Activated CD4-positive, alpha-beta T cell treated with anti-CD3 and anti-CD28 coated beads for 36 hours (primary cell): ENCODE data around the gene SAFB. TPM values are rescaled to one million over a fixed set of nuclear protein-coding genes. Genes with fewer than 3 reads are reported as not detected.
A peak's percentile ranks its signal among the peaks of the same experiment; 100 is the strongest.

Source experiments
- ATAC-seq: fragments of 200-7000 bp; cut with Tn5 transposase; one replicate; pipeline ENCODE4 v1.10.0; 2021; ENCODE audit warnings: mild to moderate bottlenecking, moderate library complexity
- CTCF ChIA-PET: fragments of 350-600 bp; sonication (Branson Sonifier 250); formaldehyde crosslinking; loops from one replicate; lab custom pipeline; 2021; ENCODE audit warnings: antibody characterized with exemption; lab: Charles Lee
- POLR2A ChIA-PET: fragments of 350-600 bp; sonication (Branson Sonifier 250); formaldehyde crosslinking; loops from one replicate; lab custom pipeline; 2021; ENCODE audit warnings: antibody characterized with exemption, inconsistent platforms; lab: Charles Lee
- DNase-seq: peaks from one replicate; pipeline ENCODE4 v3.0.0-alpha.2; 2020
- H3K27ac Mint-ChIP-seq: one replicate; pipeline ENCODE4 v1.8.0; 2021; ENCODE audit warnings: mixed read lengths
- H3K27me3 Mint-ChIP-seq: one replicate; pipeline ENCODE4 v1.8.0; 2021; ENCODE audit warnings: mixed read lengths
- H3K36me3 Mint-ChIP-seq: one replicate; pipeline ENCODE4 v1.8.0; 2021; ENCODE audit warnings: low read depth, mixed read lengths
- H3K4me1 Mint-ChIP-seq: one replicate; pipeline ENCODE4 v1.8.0; 2021; ENCODE audit warnings: mixed read lengths
- H3K4me3 Mint-ChIP-seq: one replicate; pipeline ENCODE4 v1.8.0; 2021; ENCODE audit warnings: mild to moderate bottlenecking, moderate library complexity, mixed read lengths
- H3K9me3 Mint-ChIP-seq: one replicate; pipeline ENCODE4 v1.8.0; 2021; ENCODE audit warnings: low read depth, mixed read lengths
- intact Hi-C, 2 experiments: fragments of 100-400 bp; cut with DNase I in 1 of 2; cut with micrococcal nuclease in 1 of 2; formaldehyde crosslinking; loops; one replicate each; pipeline versions ENCODE4 v1.14.2 to v1.15.1; 2022 to 2024; cut with DNase I, micrococcal nuclease
- total RNA-seq, 2 experiments: library from RNA; stranded (reverse); gene quantifications; one replicate each; pipeline ENCODE4 v1.2.3, GENCODE V29; 2021

The SAFB gene
- total RNA-seq, 2 experiments from 2014 or later, result 100 to 118 TPM

- H3K27ac Mint-ChIP-seq, result peak overlapping the region; percentile 86
- no peaks in the 10 kb centered on the region for H3K9me3 Mint-ChIP-seq
- ChIA-PET POLR2A (interaction anchor here (0.6 to 1.3 kb wide), 4 partner anchors 14 to 33 kb away, joined by 3 to 7 read pairs (median 4); no protein-coding TSS in a partner anchor), CTCF (interaction anchor here (0.6 kb wide), 1 partner anchor 76 kb away, joined by 3 read pairs; no protein-coding TSS in a partner anchor)
- H3K36me3 Mint-ChIP-seq, result peaks cover 57% of the 10 kb centered on the region
- intact Hi-C loops, result no loop called here
- ATAC-seq (no peak), DNase-seq (peak; percentile 45)
- peak overlapping the region; percentile 100 for H3K4me3 Mint-ChIP-seq
- H3K4me1 Mint-ChIP-seq, result peaks cover 16% of the 10 kb centered on the region
- H3K27me3 Mint-ChIP-seq, result no peaks in the 10 kb centered on the region
Observed at GRCh38 chr19:5693195-5694166, 70.6 kb downstream of the SAFB start.

- Mint-ChIP-seq H3K27ac (peak overlapping the region; percentile 31), H3K27me3 (no peaks in the 10 kb centered on the region), H3K36me3 (peaks cover 60% of the 10 kb centered on the region), H3K9me3 (no peaks in the 10 kb centered on the region), H3K4me3 (peak overlapping the region; percentile 36), H3K4me1 (peaks cover 13% of the 10 kb centered on the region)
- DNase-seq (no peak), ATAC-seq (no peak)
- ChIA-PET CTCF (no interaction called here), POLR2A (interaction anchor here (1.1 to 1.3 kb wide), 2 partner anchors 15 to 24 kb away, joined by 3 to 7 read pairs; no protein-coding TSS in a partner anchor)
- intact Hi-C loops, result no loop called here
Observed at GRCh38 chr19:5694167-5694955, 71.5 kb downstream of the SAFB start.

- Mint-ChIP-seq H3K4me1 (peaks cover 9% of the 10 kb centered on the region), H3K9me3 (no peaks in the 10 kb centered on the region), H3K27me3 (no peaks in the 10 kb centered on the region), H3K27ac (no peak overlapping the region), H3K36me3 (peaks cover 60% of the 10 kb centered on the region), H3K4me3 (peak overlapping the region; percentile 36)
- intact Hi-C loops, result no loop called here
- POLR2A ChIA-PET, result interaction anchor here (1.1 kb wide), 1 partner anchor 23 kb away, joined by 7 read pairs; no protein-coding TSS in a partner anchor
- ATAC-seq (no peak), DNase-seq (no peak)
- CTCF ChIA-PET, result no interaction called here
Observed at GRCh38 chr19:5694956-5695648, 72.2 kb downstream of the SAFB start.

GRCh38 chr19:5695649-5696195, 72.8 kb downstream of the SAFB start:
- intact Hi-C loops, result no loop called here
- POLR2A ChIA-PET, result interaction anchor here (1.1 kb wide), 1 partner anchor 23 kb away, joined by 7 read pairs; no protein-coding TSS in a partner anchor
- H3K4me1 Mint-ChIP-seq, result peaks cover 9% of the 10 kb centered on the region
- H3K4me3 Mint-ChIP-seq, result no peak overlapping the region
- CTCF ChIA-PET, result no interaction called here
- peaks cover 58% of the 10 kb centered on the region for H3K36me3 Mint-ChIP-seq
- no peak for DNase-seq
- no peaks in the 10 kb centered on the region for H3K27me3 Mint-ChIP-seq
- no peak for ATAC-seq
- H3K9me3 Mint-ChIP-seq, result no peaks in the 10 kb centered on the region
- no peak overlapping the region for H3K27ac Mint-ChIP-seq

- no peak overlapping the region for H3K27ac Mint-ChIP-seq
- no peak overlapping the region for H3K4me3 Mint-ChIP-seq
- no peaks in the 10 kb centered on the region for H3K27me3 Mint-ChIP-seq
- ChIA-PET CTCF (no interaction called here), POLR2A (interaction anchor here (1.1 kb wide), 1 partner anchor 22 kb away, joined by 7 read pairs; no protein-coding TSS in a partner anchor)
- DNase-seq, result no peak
- ATAC-seq, result no peak
- H3K36me3 Mint-ChIP-seq, result peaks cover 58% of the 10 kb centered on the region
- H3K4me1 Mint-ChIP-seq, result peaks cover 9% of the 10 kb centered on the region
- intact Hi-C loops, result no loop called here
- H3K9me3 Mint-ChIP-seq, result no peaks in the 10 kb centered on the region
Observed at GRCh38 chr19:5696196-5697021, 73.5 kb downstream of the SAFB start.

- DNase-seq, result no peak
- Mint-ChIP-seq H3K9me3 (no peaks in the 10 kb centered on the region), H3K4me3 (no peak overlapping the region), H3K27ac (no peak overlapping the region), H3K4me1 (peaks cover 5% of the 10 kb centered on the region), H3K36me3 (peaks cover 53% of the 10 kb centered on the region), H3K27me3 (no peaks in the 10 kb centered on the region)
- ATAC-seq, result no peak
- POLR2A ChIA-PET, result no interaction called here
- CTCF ChIA-PET, result interaction anchor here (1.0 kb wide), 1 partner anchor 17 kb away, joined by 3 read pairs; no protein-coding TSS in a partner anchor
- intact Hi-C loops, result no loop called here
Observed at GRCh38 chr19:5697022-5697889, 74.4 kb downstream of the SAFB start.

GRCh38 chr19:5697890-5698634, 75.2 kb downstream of the SAFB start:
- intact Hi-C loops, result no loop called here
- H3K27ac Mint-ChIP-seq, result no peak overlapping the region
- DNase-seq, result no peak
- H3K4me1 Mint-ChIP-seq, result no peaks in the 10 kb centered on the region
- H3K9me3 Mint-ChIP-seq, result no peaks in the 10 kb centered on the region
- H3K36me3 Mint-ChIP-seq, result peaks cover 46% of the 10 kb centered on the region
- ChIA-PET CTCF (interaction anchor here (1.0 to 2.0 kb wide), 2 partner anchors 8 to 16 kb away, joined by 3 to 6 read pairs; partner anchors contain the start of gene RPL36), POLR2A (no interaction called here)
- no peak overlapping the region for H3K4me3 Mint-ChIP-seq
- no peaks in the 10 kb centered on the region for H3K27me3 Mint-ChIP-seq
- no peak for ATAC-seq

GRCh38 chr19:5698635-5699422, 75.9 kb downstream of the SAFB start:
- H3K9me3 Mint-ChIP-seq, result no peaks in the 10 kb centered on the region
- H3K36me3 Mint-ChIP-seq, result peaks cover 49% of the 10 kb centered on the region
- ATAC-seq, result no peak
- H3K4me1 Mint-ChIP-seq, result no peaks in the 10 kb centered on the region
- ChIA-PET POLR2A (no interaction called here), CTCF (interaction anchor here (0.5 to 2.0 kb wide), 3 partner anchors 9 to 987 kb away, joined by 3 to 6 read pairs (median 4); partner anchors contain the start of gene RPL36)
- intact Hi-C loops, result no loop called here
- no peaks in the 10 kb centered on the region for H3K27me3 Mint-ChIP-seq
- no peak for DNase-seq
- no peak overlapping the region for H3K4me3 Mint-ChIP-seq
- H3K27ac Mint-ChIP-seq, result no peak overlapping the region
